Fibroblast of lung (primary cell): Measurements from ENCODE around the gene TMEM63C. TPM values are rescaled to one million over a fixed set of nuclear protein-coding genes. Genes with fewer than 3 reads are reported as not detected.

ENCODE experiments used
- DNase-seq, 2 donors: peaks; one replicate each; pipeline versions ENCODE4 v3.0.0 to v3.0.0-alpha.2; 2010; ENCODE audit warnings: low read depth in 2 of 2
- H2AFZ ChIP-seq: 2 replicates; pipeline ENCODE4 v1.5.1; 2012; ENCODE audit warnings: low read length, control low read depth, inconsistent platforms
- H3K27ac ChIP-seq: 2 replicates; pipeline ENCODE4 v1.5.1; 2011; ENCODE audit warnings: low read length, control low read depth; ENCODE audit not compliant: insufficient read depth
- H3K27me3 ChIP-seq: 2 replicates; pipeline ENCODE4 v1.5.1; 2011; ENCODE audit warnings: mild to moderate bottlenecking, low read length; ENCODE audit not compliant: control insufficient read depth, insufficient read depth
- H3K36me3 ChIP-seq: 2 replicates; pipeline ENCODE4 v1.5.1; 2011; ENCODE audit warnings: low read length; ENCODE audit not compliant: control insufficient read depth, insufficient read depth
- H3K4me1 ChIP-seq: 2 replicates; pipeline ENCODE4 v1.5.1; 2011; ENCODE audit warnings: low read length; ENCODE audit not compliant: control insufficient read depth, insufficient read depth; ENCODE audit errors: extremely low read depth
- H3K4me2 ChIP-seq: 2 replicates; pipeline ENCODE4 v1.5.1; 2011; ENCODE audit warnings: low read length, control low read depth; ENCODE audit not compliant: insufficient read depth; ENCODE audit errors: extremely low read depth
- H3K4me3 ChIP-seq, 4 experiments: fragments of 200-600 bp in 1 of 4; sonication (generic) in 1 of 4; replicated peaks in 1 of 4; 2 replicates each; pipeline ENCODE4 v1.5.1; 2011 to 2016; ENCODE audit warnings: low read length in 4 of 4, low read depth in 3 of 4, mild to moderate bottlenecking in 3 of 4, control low read depth in 2 of 4, inconsistent platforms in 1 of 4, mixed read lengths in 1 of 4; ENCODE audit not compliant: insufficient read depth in 1 of 4; ENCODE audit errors: control extremely low read depth in 1 of 4
- H3K79me2 ChIP-seq: 2 replicates; pipeline ENCODE4 v1.5.1; 2012; ENCODE audit warnings: mild to moderate bottlenecking, low read length, inconsistent platforms; ENCODE audit not compliant: control insufficient read depth, insufficient read depth
- H3K9ac ChIP-seq: 2 replicates; pipeline ENCODE4 v1.5.1; 2011; ENCODE audit warnings: mild to moderate bottlenecking, low read length, control low read depth; ENCODE audit not compliant: insufficient read depth
- H3K9me3 ChIP-seq: 2 replicates; pipeline ENCODE4 v1.5.1; 2012; ENCODE audit warnings: low read depth, low read length; ENCODE audit not compliant: control insufficient read depth, insufficient read depth
- H4K20me1 ChIP-seq: 2 replicates; pipeline ENCODE4 v1.5.1; 2011; ENCODE audit warnings: low read length; ENCODE audit not compliant: control insufficient read depth, insufficient read depth; ENCODE audit errors: extremely low read depth
- CTCF ChIP-seq, 2 donors: IDR thresholded peaks in 1 of 2; conservative IDR thresholded peaks in 1 of 2; 1 replicate in 1 of 2; 2 replicates in 1 of 2; pipeline ENCODE4 v1.5.1; 2011 to 2012; ENCODE audit warnings: low read length in 2 of 2, control low read depth in 1 of 2, inconsistent platforms in 1 of 2, low read depth in 1 of 2, mild to moderate bottlenecking in 1 of 2
- EZH2 ChIP-seq: IDR thresholded peaks from 2 replicates; pipeline ENCODE4 v1.5.1; 2012; ENCODE audit warnings: low read length, control low read depth, mild to moderate bottlenecking; ENCODE audit errors: missing control alignments
- polyA plus RNA-seq, 2 donors: library from polyadenylated mRNA; depleted of rRNA in 1 of 2; stranded (reverse) in 1 of 2; unstranded in 1 of 2; fragments of >200 nt; gene quantifications; 2 replicates each; pipeline ENCODE4 v1.2.1, GENCODE V29; 2011 to 2012; ENCODE audit warnings: missing spikeins in 1 of 2
- total RNA-seq: library from RNA; depleted of rRNA; stranded (reverse); fragments of >200 nt; gene quantifications from 2 replicates; pipeline ENCODE4 v1.2.1, GENCODE V29; 2014

The TMEM63C gene
- total and polyA plus RNA-seq, 2 donors (not counting 1 experiment from before 2014, with no cell fraction given): 0.66 TPM; not detected in 1

- Histone ChIP-seq H3K79me2 (no peaks in the 10 kb centered on the region), H3K36me3 (no peaks in the 10 kb centered on the region), H4K20me1 (no peaks in the 10 kb centered on the region), H2AFZ (no peak overlapping the region), H3K27ac (no peak overlapping the region), H3K9ac (no peak overlapping the region), H3K4me1 (no peaks in the 10 kb centered on the region), H3K27me3 (peaks cover 3% of the 10 kb centered on the region), H3K9me3 (no peaks in the 10 kb centered on the region), H3K4me3 (no peak overlapping the region), H3K4me2 (no peak overlapping the region)
- no peak for TF ChIP-seq EZH2
- no peak for TF ChIP-seq CTCF (conservative IDR thresholded peaks at IDR 0.05 in 1 of 2, IDR thresholded peaks at IDR 0.05 in 1 of 2; ENCODE audit: low read depth in 1 of 2, low read length in 2 of 2)
- no peak for DNase-seq
These were observed 7.9 kb downstream of the TMEM63C start for GRCh38 chr14:77189479-77189878.

- no peaks in the 10 kb centered on the region for H3K36me3 ChIP-seq
These were observed 9.4 kb downstream of the TMEM63C start for GRCh38 chr14:77190977-77191376.

GRCh38 chr14:77194706-77195105, 13.1 kb downstream of the TMEM63C start:
- no peaks in the 10 kb centered on the region for H4K20me1 ChIP-seq
- no peak for DNase-seq
- no peak overlapping the region for H2AFZ ChIP-seq
- H3K27me3 ChIP-seq: peaks cover 5% of the 10 kb centered on the region
- H3K4me2 ChIP-seq: no peak overlapping the region
- no peak overlapping the region for H3K9ac ChIP-seq
- no peaks in the 10 kb centered on the region for H3K36me3 ChIP-seq
- no peaks in the 10 kb centered on the region for H3K4me1 ChIP-seq
- no peak overlapping the region for H3K27ac ChIP-seq
- TF ChIP-seq CTCF (conservative IDR thresholded peaks at IDR 0.05 in 1 of 2, IDR thresholded peaks at IDR 0.05 in 1 of 2; ENCODE audit: low read depth in 1 of 2, low read length in 2 of 2) (no peak), EZH2 (no peak)
- H3K4me3 ChIP-seq: no peak overlapping the region
- H3K79me2 ChIP-seq: no peaks in the 10 kb centered on the region
- H3K9me3 ChIP-seq: no peaks in the 10 kb centered on the region

More at GRCh38 chr14:77190977-77191376, 9.4 kb downstream of the TMEM63C start:
- DNase-seq: no peak
- H3K27me3 ChIP-seq: peaks cover 3% of the 10 kb centered on the region
- H3K9me3 ChIP-seq: no peaks in the 10 kb centered on the region
- TF ChIP-seq CTCF (conservative IDR thresholded peaks at IDR 0.05 in 1 of 2, IDR thresholded peaks at IDR 0.05 in 1 of 2; ENCODE audit: low read depth in 1 of 2, low read length in 2 of 2) (no peak), EZH2 (no peak)
- no peaks in the 10 kb centered on the region for H3K4me1 ChIP-seq
- no peak overlapping the region for H3K9ac ChIP-seq
- H2AFZ ChIP-seq: no peak overlapping the region
- H3K79me2 ChIP-seq: no peaks in the 10 kb centered on the region
- H3K4me3 ChIP-seq: no peak overlapping the region
- H3K4me2 ChIP-seq: no peak overlapping the region
- no peaks in the 10 kb centered on the region for H4K20me1 ChIP-seq
- H3K27ac ChIP-seq: no peak overlapping the region
